GM12878 (cell line): ENCODE results near the gene DEFB110. TPM values are rescaled to one million over a fixed set of nuclear protein-coding genes. Genes with fewer than 3 reads are reported as not detected.

Source experiments
- polyA plus RNA-seq, 11 experiments: library from polyadenylated mRNA; depleted of rRNA in 4 of 11; unstranded in 6 of 11; stranded (reverse) in 5 of 11; fragments of >200 nt; fragmentation: Nextera tagmentation in 4 of 11; fragmentation: Illumina TruSeq in 1 of 11; extraction: Ambion mirVana in 4 of 11; extraction: Trizol in 1 of 11; gene quantifications; 1 replicate in 1 of 11; 2 replicates in 10 of 11; pipeline versions ENCODE4 v1.2.1 to v1.2.3, GENCODE V29; 2011 to 2016; ENCODE audit warnings: inconsistent platforms in 2 of 11, missing spikeins in 2 of 11, low read depth in 1 of 11
- total RNA-seq, 4 experiments: library from RNA; depleted of rRNA in 3 of 4; stranded (reverse); fragments of >200 nt in 3 of 4; fragmentation: Illumina TruSeq in 1 of 4; extraction: Trizol in 1 of 4; gene quantifications; 2 replicates each; pipeline versions ENCODE4 v1.2.1 to v1.2.3, GENCODE V29; 2013 to 2021

The DEFB110 gene
- total and polyA plus RNA-seq, 10 of the 15 experiments (the other 5 are each of a cell fraction or from before 2014, with no cell fraction given): not detected

Other genes starting within 250 kb of the DEFB110 start
- gene PGK2, start 234.7 kb downstream of the DEFB110 start, total RNA-seq (2014; rRNA removed): not detected in 2 replicates
- gene PGK2, start 234.7 kb downstream of the DEFB110 start, total RNA-seq (2014; rRNA removed; fragmentation: Illumina TruSeq; extraction: Trizol): not detected in 2 replicates
- not detected in 2 replicates for gene PGK2, start 234.7 kb downstream of the DEFB110 start, total RNA-seq (2021)
- not detected in 2 replicates for gene PGK2, start 234.7 kb downstream of the DEFB110 start, polyA plus RNA-seq (2011; rRNA removed)
- gene PGK2, start 234.7 kb downstream of the DEFB110 start, polyA plus RNA-seq (2014; fragmentation: Illumina TruSeq; extraction: Trizol): not detected in 2 replicates
- not detected for gene PGK2, start 234.7 kb downstream of the DEFB110 start, polyA plus RNA-seq (2014; fragmentation: Nextera tagmentation; extraction: Ambion mirVana)
- gene PGK2, start 234.7 kb downstream of the DEFB110 start, polyA plus RNA-seq (2014; rRNA removed): not detected in 2 replicates
- gene PGK2, start 234.7 kb downstream of the DEFB110 start, polyA plus RNA-seq (2016; fragmentation: Nextera tagmentation; extraction: Ambion mirVana): not detected
- gene CRISP1, start 155.5 kb downstream of the DEFB110 start, total RNA-seq (2014; rRNA removed): not detected in 2 replicates
- not detected in 2 replicates for gene CRISP1, start 155.5 kb downstream of the DEFB110 start, total RNA-seq (2014; rRNA removed; fragmentation: Illumina TruSeq; extraction: Trizol)
- not detected in 2 replicates for gene CRISP1, start 155.5 kb downstream of the DEFB110 start, total RNA-seq (2021)
- not detected in 2 replicates for gene CRISP1, start 155.5 kb downstream of the DEFB110 start, polyA plus RNA-seq (2011; rRNA removed)
- not detected in 2 replicates for gene CRISP1, start 155.5 kb downstream of the DEFB110 start, polyA plus RNA-seq (2014; fragmentation: Illumina TruSeq; extraction: Trizol)
- not detected for gene CRISP1, start 155.5 kb downstream of the DEFB110 start, polyA plus RNA-seq (2014; fragmentation: Nextera tagmentation; extraction: Ambion mirVana)
- not detected in 2 replicates for gene CRISP1, start 155.5 kb downstream of the DEFB110 start, polyA plus RNA-seq (2014; rRNA removed)
- gene CRISP1, start 155.5 kb downstream of the DEFB110 start, polyA plus RNA-seq (2016; fragmentation: Nextera tagmentation; extraction: Ambion mirVana): not detected
- gene DEFB114, start 57.8 kb downstream of the DEFB110 start, total RNA-seq (2014; rRNA removed): not detected in 2 replicates
- not detected in 2 replicates for gene DEFB114, start 57.8 kb downstream of the DEFB110 start, total RNA-seq (2014; rRNA removed; fragmentation: Illumina TruSeq; extraction: Trizol)
- not detected in 2 replicates for gene DEFB114, start 57.8 kb downstream of the DEFB110 start, total RNA-seq (2021)
- gene DEFB114, start 57.8 kb downstream of the DEFB110 start, polyA plus RNA-seq (2011; rRNA removed): not detected in 2 replicates
- gene DEFB114, start 57.8 kb downstream of the DEFB110 start, polyA plus RNA-seq (2014; fragmentation: Illumina TruSeq; extraction: Trizol): not detected in 2 replicates
- not detected for gene DEFB114, start 57.8 kb downstream of the DEFB110 start, polyA plus RNA-seq (2014; fragmentation: Nextera tagmentation; extraction: Ambion mirVana)
- not detected in 2 replicates for gene DEFB114, start 57.8 kb downstream of the DEFB110 start, polyA plus RNA-seq (2014; rRNA removed)
- gene DEFB114, start 57.8 kb downstream of the DEFB110 start, polyA plus RNA-seq (2016; fragmentation: Nextera tagmentation; extraction: Ambion mirVana): not detected
- gene DEFB113, start 52.4 kb downstream of the DEFB110 start, total RNA-seq (2014; rRNA removed): not detected in 2 replicates
- not detected in 2 replicates for gene DEFB113, start 52.4 kb downstream of the DEFB110 start, total RNA-seq (2014; rRNA removed; fragmentation: Illumina TruSeq; extraction: Trizol)
- gene DEFB113, start 52.4 kb downstream of the DEFB110 start, total RNA-seq (2021): not detected in 2 replicates
- not detected in 2 replicates for gene DEFB113, start 52.4 kb downstream of the DEFB110 start, polyA plus RNA-seq (2011; rRNA removed)
- not detected in 2 replicates for gene DEFB113, start 52.4 kb downstream of the DEFB110 start, polyA plus RNA-seq (2014; fragmentation: Illumina TruSeq; extraction: Trizol)
- gene DEFB113, start 52.4 kb downstream of the DEFB110 start, polyA plus RNA-seq (2014; fragmentation: Nextera tagmentation; extraction: Ambion mirVana): not detected
- not detected in 2 replicates for gene DEFB113, start 52.4 kb downstream of the DEFB110 start, polyA plus RNA-seq (2014; rRNA removed)
- gene DEFB113, start 52.4 kb downstream of the DEFB110 start, polyA plus RNA-seq (2016; fragmentation: Nextera tagmentation; extraction: Ambion mirVana): not detected
- gene DEFB112, start 27.9 kb upstream of the DEFB110 start, total RNA-seq (2014; rRNA removed): not detected in 2 replicates
- gene DEFB112, start 27.9 kb upstream of the DEFB110 start, total RNA-seq (2014; rRNA removed; fragmentation: Illumina TruSeq; extraction: Trizol): not detected in 2 replicates
- not detected in 2 replicates for gene DEFB112, start 27.9 kb upstream of the DEFB110 start, total RNA-seq (2021)
- not detected in 2 replicates for gene DEFB112, start 27.9 kb upstream of the DEFB110 start, polyA plus RNA-seq (2011; rRNA removed)
- not detected in 2 replicates for gene DEFB112, start 27.9 kb upstream of the DEFB110 start, polyA plus RNA-seq (2014; fragmentation: Illumina TruSeq; extraction: Trizol)
- not detected for gene DEFB112, start 27.9 kb upstream of the DEFB110 start, polyA plus RNA-seq (2014; fragmentation: Nextera tagmentation; extraction: Ambion mirVana)
- gene DEFB112, start 27.9 kb upstream of the DEFB110 start, polyA plus RNA-seq (2014; rRNA removed): not detected in 2 replicates
- gene DEFB112, start 27.9 kb upstream of the DEFB110 start, polyA plus RNA-seq (2016; fragmentation: Nextera tagmentation; extraction: Ambion mirVana): not detected